Duodenal mucosa (tissue), 2 donors: ENCODE results near the gene ITPKB.
"Not testable (repeated sequence)": the region's sequence is repeated elsewhere in the genome, so short reads cannot be mapped to it uniquely, and the experiment has no call there.

ENCODE experiments used
- H3K27ac ChIP-seq: one replicate; pipeline ENCODE4 v1.7.0; 2013; ENCODE audit warnings: low read depth, low read length
- H3K27me3 ChIP-seq, 2 donors: one replicate each; pipeline ENCODE4 v1.7.0; 2013; ENCODE audit warnings: low read length in 2 of 2, control low read depth in 1 of 2; ENCODE audit not compliant: insufficient read depth in 2 of 2, control insufficient read depth in 1 of 2
- H3K36me3 ChIP-seq, 2 donors: one replicate each; pipeline ENCODE4 v1.7.0; 2013; ENCODE audit warnings: low read length in 2 of 2, control low read depth in 1 of 2; ENCODE audit not compliant: insufficient read depth in 2 of 2, control insufficient read depth in 1 of 2
- H3K4me1 ChIP-seq, 2 donors: one replicate each; pipeline ENCODE4 v1.7.0; 2013; ENCODE audit warnings: low read length in 2 of 2, control low read depth in 1 of 2; ENCODE audit not compliant: insufficient read depth in 2 of 2, control insufficient read depth in 1 of 2
- H3K4me3 ChIP-seq, 2 donors: one replicate each; pipeline ENCODE4 v1.7.0; 2013; ENCODE audit warnings: low read length in 2 of 2, low read depth in 1 of 2
- H3K9ac ChIP-seq, 2 donors: one replicate each; pipeline ENCODE4 v1.7.0; 2013; ENCODE audit warnings: low read length in 2 of 2, low read depth in 1 of 2
- H3K9me3 ChIP-seq, 2 donors: one replicate each; pipeline ENCODE4 v1.7.0; 2013; ENCODE audit warnings: low read length in 2 of 2, control low read depth in 1 of 2; ENCODE audit not compliant: control insufficient read depth in 1 of 2

The ITPKB gene

GRCh38 chr1:226617109-226617508 is 122.0 kb downstream of the ITPKB start:
- no peak overlapping the region for H3K9ac ChIP-seq
- no peaks in the 10 kb centered on the region for H3K4me1 ChIP-seq
- H3K27me3 ChIP-seq, result no peaks in the 10 kb centered on the region
- no peaks in the 10 kb centered on the region for H3K36me3 ChIP-seq
- H3K9me3 ChIP-seq, result peaks cover 2 to 7% of the 10 kb centered on the region in 2 donors
- H3K27ac ChIP-seq, result no peak overlapping the region
- no peak overlapping the region for H3K4me3 ChIP-seq

DNA sequence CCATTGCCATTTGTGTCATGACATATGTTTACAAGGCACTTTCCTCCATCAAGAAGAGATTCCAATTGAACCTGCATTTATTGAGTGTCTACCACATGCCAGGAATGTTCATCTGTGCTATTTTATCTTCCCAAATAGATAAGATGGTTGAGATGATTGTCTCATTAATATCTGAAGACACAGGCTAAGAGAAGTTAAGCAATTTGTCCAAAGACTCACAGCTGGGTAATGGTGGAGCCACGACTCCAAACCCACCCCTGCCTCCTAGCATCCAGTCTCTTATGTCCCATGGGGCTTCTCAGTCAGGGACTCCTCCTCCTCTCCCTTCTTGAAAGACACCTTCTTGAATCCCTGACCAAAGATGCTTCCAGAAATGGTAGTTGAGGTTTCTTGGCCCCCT is 122.4 kb downstream of the ITPKB start:
- Histone ChIP-seq H3K4me3 (no peak overlapping the region), H3K9ac (no peak overlapping the region), H3K27ac (no peak overlapping the region), H3K9me3 (peaks cover 0 to 2% of the 10 kb centered on the region in 2 donors), H3K36me3 (no peaks in the 10 kb centered on the region), H3K27me3 (no peaks in the 10 kb centered on the region), H3K4me1 (no peaks in the 10 kb centered on the region)

GRCh38 chr1:226615876-226616275 is 123.2 kb downstream of the ITPKB start:
- Histone ChIP-seq H3K36me3 (no peaks in the 10 kb centered on the region), H3K4me1 (no peaks in the 10 kb centered on the region), H3K27ac (no peak overlapping the region), H3K9ac (no peak overlapping the region), H3K27me3 (no peaks in the 10 kb centered on the region), H3K4me3 (no peak overlapping the region), H3K9me3 (no peaks in the 10 kb centered on the region)

GRCh38 chr1:226611980-226612379 is 127.1 kb downstream of the ITPKB start:
- not testable (repeated sequence) for H3K9me3 ChIP-seq, H3K4me1 ChIP-seq, H3K27ac ChIP-seq, H3K36me3 ChIP-seq, H3K27me3 ChIP-seq, H3K4me3 ChIP-seq, H3K9ac ChIP-seq

- no peak overlapping the region for H3K4me3 ChIP-seq
- H3K9me3 ChIP-seq, result no peaks in the 10 kb centered on the region
- H3K9ac ChIP-seq, result no peak overlapping the region
- H3K27me3 ChIP-seq, result no peaks in the 10 kb centered on the region
- H3K27ac ChIP-seq, result no peak overlapping the region
- no peaks in the 10 kb centered on the region for H3K36me3 ChIP-seq
- no peaks in the 10 kb centered on the region for H3K4me1 ChIP-seq
Observed at GRCh38 chr1:226611301-226611700, 127.8 kb downstream of the ITPKB start.

- Histone ChIP-seq H3K9ac (no peak overlapping the region), H3K36me3 (no peaks in the 10 kb centered on the region), H3K9me3 (no peaks in the 10 kb centered on the region), H3K27ac (no peak overlapping the region), H3K4me3 (no peak overlapping the region), H3K27me3 (no peaks in the 10 kb centered on the region), H3K4me1 (no peaks in the 10 kb centered on the region)
Observed at GRCh38 chr1:226610671-226611070, 128.4 kb downstream of the ITPKB start.

DNA sequence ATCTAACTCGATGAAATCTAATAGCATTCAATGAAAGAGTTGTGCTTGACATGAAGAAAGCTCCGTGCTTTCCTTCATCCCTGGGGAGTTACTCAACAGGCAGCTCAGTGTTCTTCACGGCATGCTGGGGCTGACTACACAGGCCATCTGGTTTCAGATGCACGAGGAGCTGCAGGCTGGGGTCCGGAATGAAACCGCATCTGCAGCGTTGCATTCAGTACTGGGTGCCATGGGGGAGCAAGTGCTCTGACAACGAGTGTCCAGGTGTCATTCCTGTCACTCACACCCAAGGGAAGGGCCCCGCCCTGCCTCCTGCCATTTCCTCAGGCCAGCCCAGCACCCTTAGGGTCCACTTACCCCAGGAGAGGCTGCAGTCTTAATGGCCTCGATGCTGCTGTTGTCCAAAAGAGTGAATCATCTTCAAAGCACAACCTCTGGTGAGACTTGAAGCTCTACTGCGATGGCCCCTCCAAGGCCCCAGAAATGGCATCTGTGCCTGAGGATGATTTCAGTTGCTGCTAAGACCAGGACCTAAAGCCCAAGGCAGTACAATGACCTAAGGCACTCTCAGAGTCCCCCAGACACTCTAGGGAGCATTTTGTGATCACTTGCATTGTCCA is 129.1 kb downstream of the ITPKB start:
- Histone ChIP-seq H3K27ac (no peak overlapping the region), H3K36me3 (no peaks in the 10 kb centered on the region), H3K4me3 (no peak overlapping the region), H3K9ac (no peak overlapping the region), H3K4me1 (no peaks in the 10 kb centered on the region), H3K9me3 (no peaks in the 10 kb centered on the region), H3K27me3 (no peaks in the 10 kb centered on the region)

GRCh38 chr1:226608699-226609505 is 130.2 kb downstream of the ITPKB start:
- no peaks in the 10 kb centered on the region for H3K9me3 ChIP-seq
- H3K36me3 ChIP-seq, result no peaks in the 10 kb centered on the region
- H3K9ac ChIP-seq, result no peak overlapping the region
- H3K27me3 ChIP-seq, result no peaks in the 10 kb centered on the region
- no peak overlapping the region for H3K27ac ChIP-seq
- H3K4me3 ChIP-seq, result no peak overlapping the region
- no peaks in the 10 kb centered on the region for H3K4me1 ChIP-seq

DNA sequence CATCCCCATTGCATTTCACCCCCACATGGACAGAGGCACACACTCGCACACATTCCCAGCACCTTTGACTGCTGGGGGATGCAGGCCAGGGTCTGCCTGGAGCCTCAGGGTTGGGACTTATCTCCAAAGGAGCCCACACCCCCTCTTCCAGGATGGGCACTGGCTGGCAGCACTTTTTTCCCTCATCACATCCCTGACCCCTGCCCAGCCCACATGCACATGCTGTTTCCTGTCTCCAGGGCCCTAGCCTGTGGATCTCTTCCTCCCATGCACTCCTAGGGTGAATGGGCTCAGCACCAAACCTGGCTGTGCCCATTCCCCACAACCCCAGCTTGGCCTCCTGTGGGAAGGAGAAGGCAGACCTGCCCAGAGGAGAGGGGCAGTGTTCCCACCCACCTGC is 131.3 kb downstream of the ITPKB start:
- Histone ChIP-seq H3K36me3 (no peaks in the 10 kb centered on the region), H3K9ac (no peak overlapping the region), H3K27me3 (no peaks in the 10 kb centered on the region), H3K4me1 (peaks cover 6 to 8% of the 10 kb centered on the region in 2 donors), H3K27ac (no peak overlapping the region), H3K9me3 (no peaks in the 10 kb centered on the region), H3K4me3 (no peak overlapping the region)

GRCh38 chr1:226607268-226607660 is 131.8 kb downstream of the ITPKB start:
- no peak overlapping the region for H3K9ac ChIP-seq
- H3K36me3 ChIP-seq, result no peaks in the 10 kb centered on the region
- no peaks in the 10 kb centered on the region for H3K9me3 ChIP-seq
- no peak overlapping the region for H3K4me3 ChIP-seq
- H3K27ac ChIP-seq, result no peak overlapping the region
- peaks cover 6 to 11% of the 10 kb centered on the region in 2 donors for H3K4me1 ChIP-seq
- H3K27me3 ChIP-seq, result no peaks in the 10 kb centered on the region
